ENCODE results near the gene TMEM184A.

DNA sequence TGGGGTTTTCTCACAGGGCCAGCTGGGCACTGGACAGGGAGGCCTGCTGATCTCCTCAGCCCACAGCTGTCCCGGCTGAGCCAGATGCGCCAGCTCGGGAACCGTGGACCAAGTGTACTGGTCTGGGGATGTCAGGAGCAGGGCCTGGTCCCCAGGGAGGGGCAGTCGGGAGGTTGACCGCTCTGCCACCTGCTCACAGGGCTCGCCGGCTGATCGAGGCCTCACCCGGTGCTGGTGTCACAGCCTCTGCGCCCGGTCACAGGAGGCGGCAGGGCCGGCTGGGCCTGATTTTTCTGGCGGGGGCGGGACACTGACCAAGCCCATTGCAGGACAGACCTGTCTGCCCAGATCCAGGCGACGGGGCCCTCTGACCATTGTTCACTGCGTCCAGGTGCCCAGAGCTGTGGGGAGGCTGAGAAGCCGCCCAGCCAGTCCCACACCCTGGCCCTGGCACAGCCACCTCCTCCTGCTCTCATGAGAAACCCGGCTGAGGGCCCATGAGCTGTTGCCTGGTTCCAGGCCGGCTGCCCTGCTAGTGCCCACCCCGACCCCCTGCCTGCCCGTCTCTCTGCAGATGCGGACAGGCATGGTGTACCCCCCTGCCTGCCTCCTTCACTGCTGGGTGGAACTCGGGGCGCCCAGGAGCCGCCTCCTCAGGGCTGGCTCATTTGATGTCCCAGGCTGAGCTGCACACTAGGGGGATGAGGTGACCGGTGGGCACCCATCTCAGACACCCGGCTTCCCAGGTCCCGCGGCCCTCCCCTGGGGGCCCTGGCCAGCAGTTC lies 3.0 kb upstream of the TMEM184A start:
- TF ChIP-seq, protein P1, sequence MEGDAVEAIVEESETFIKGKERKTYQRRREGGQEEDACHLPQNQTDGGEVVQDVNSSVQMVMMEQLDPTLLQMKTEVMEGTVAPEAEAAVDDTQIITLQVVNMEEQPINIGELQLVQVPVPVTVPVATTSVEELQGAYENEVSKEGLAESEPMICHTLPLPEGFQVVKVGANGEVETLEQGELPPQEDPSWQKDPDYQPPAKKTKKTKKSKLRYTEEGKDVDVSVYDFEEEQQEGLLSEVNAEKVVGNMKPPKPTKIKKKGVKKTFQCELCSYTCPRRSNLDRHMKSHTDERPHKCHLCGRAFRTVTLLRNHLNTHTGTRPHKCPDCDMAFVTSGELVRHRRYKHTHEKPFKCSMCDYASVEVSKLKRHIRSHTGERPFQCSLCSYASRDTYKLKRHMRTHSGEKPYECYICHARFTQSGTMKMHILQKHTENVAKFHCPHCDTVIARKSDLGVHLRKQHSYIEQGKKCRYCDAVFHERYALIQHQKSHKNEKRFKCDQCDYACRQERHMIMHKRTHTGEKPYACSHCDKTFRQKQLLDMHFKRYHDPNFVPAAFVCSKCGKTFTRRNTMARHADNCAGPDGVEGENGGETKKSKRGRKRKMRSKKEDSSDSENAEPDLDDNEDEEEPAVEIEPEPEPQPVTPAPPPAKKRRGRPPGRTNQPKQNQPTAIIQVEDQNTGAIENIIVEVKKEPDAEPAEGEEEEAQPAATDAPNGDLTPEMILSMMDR (IDR thresholded peaks at IDR 0.05) = no peak
- TF ChIP-seq EZH2 (IDR thresholded peaks at IDR 0.05; ENCODE audit: borderline replicate concordance, insufficient read depth, low read depth, low read length, poor library complexity, severe bottlenecking) = no peak

Data from B cell (primary cell).